SU-DHL-6 (cell line): ENCODE results near the gene SORCS2.

Experiments used
- H2AFZ ChIP-seq: fragments of 200-600 bp; sonication (generic); 2 replicates; pipeline ENCODE4 v1.6.1; 2014; ENCODE audit warnings: low read depth, mild to moderate bottlenecking, moderate library complexity, mixed read lengths, antibody characterized with exemption, low read length; ENCODE audit not compliant: severe bottlenecking
- H3F3A ChIP-seq: fragments of 200-600 bp; shearing (Covaris generic); 2 replicates; pipeline ENCODE4 v1.6.0; 2016; ENCODE audit warnings: antibody characterized with exemption, mild to moderate bottlenecking; ENCODE audit not compliant: insufficient read depth
- H3K27ac ChIP-seq: fragments of 200-600 bp; sonication (generic); 2 replicates; pipeline ENCODE4 v1.5.1; 2016; ENCODE audit warnings: low read depth, mild to moderate bottlenecking, low read length, moderate library complexity, mixed read lengths
- H3K27me3 ChIP-seq: fragments of 200-600 bp; sonication (generic), shearing (Covaris generic); 2 replicates; pipeline ENCODE4 v1.6.0; 2014; ENCODE audit warnings: mild to moderate bottlenecking, low read length
- H3K36me3 ChIP-seq: fragments of 200-600 bp; sonication (generic); 2 replicates; pipeline ENCODE4 v1.6.1; 2014; ENCODE audit warnings: mild to moderate bottlenecking, low read length, mixed read lengths
- H3K4me2 ChIP-seq: fragments of 300-600, 200-600 bp; shearing (Covaris generic), sonication (generic); 2 replicates; pipeline ENCODE4 v1.6.0; 2014; ENCODE audit warnings: low read length, low read depth, mild to moderate bottlenecking; ENCODE audit not compliant: poor library complexity, severe bottlenecking
- H3K4me3 ChIP-seq: fragments of 200-600 bp; sonication (generic); 2 replicates; pipeline ENCODE4 v1.5.1; 2014; ENCODE audit warnings: antibody characterized with exemption, low read length, mild to moderate bottlenecking, mixed read lengths; ENCODE audit not compliant: insufficient read depth, poor library complexity, severe bottlenecking
- H3K79me2 ChIP-seq: fragments of 200-600 bp; sonication (generic); 2 replicates; pipeline ENCODE4 v1.6.1; 2014; ENCODE audit warnings: mild to moderate bottlenecking, low read length, moderate library complexity; ENCODE audit not compliant: insufficient read depth
- H3K9ac ChIP-seq: fragments of 200-600 bp; sonication (generic); 2 replicates; pipeline ENCODE4 v1.7.0; 2014; ENCODE audit warnings: mild to moderate bottlenecking, low read length
- H3K9me2 ChIP-seq: fragments of 200-600 bp; sonication (generic); replicated peaks from 2 replicates; pipeline ENCODE4 v1.6.1; 2014; ENCODE audit warnings: low read length; ENCODE audit not compliant: insufficient read depth
- H3K9me3 ChIP-seq: fragments of 200-600 bp; sonication (generic); 2 replicates; pipeline ENCODE4 v1.6.1; 2014; ENCODE audit warnings: low read length, mixed read lengths; ENCODE audit not compliant: insufficient read depth
- H4K20me1 ChIP-seq: fragments of 200-600 bp; sonication (generic); 2 replicates; pipeline ENCODE4 v1.6.1; 2014; ENCODE audit warnings: low read depth, mild to moderate bottlenecking, antibody characterized with exemption, low read length, moderate library complexity, mixed read lengths
- EZH2phosphoT487 ChIP-seq: fragments of 200-600 bp; sonication (generic), shearing (Covaris generic); conservative IDR thresholded peaks from 2 replicates; pipeline ENCODE4 v1.6.1; 2018; ENCODE audit warnings: mild to moderate bottlenecking, antibody characterized with exemption, low read length, moderate library complexity, mixed read lengths
- TF ChIP-seq, protein P1 (sequence below): fragments of 200-600 bp; sonication (generic); IDR thresholded peaks from one replicate; pipeline ENCODE4 v1.5.1; 2017; ENCODE audit warnings: antibody characterized with exemption, mild to moderate bottlenecking, low read length, moderate library complexity; ENCODE audit not compliant: insufficient read depth, poor library complexity, severe bottlenecking

SORCS2 gene

GRCh38 chr4:7266525-7267292 is 74.4 kb downstream of the SORCS2 start:
- no peak overlapping the region for H2AFZ ChIP-seq
- no peaks in the 10 kb centered on the region for H3K9me3 ChIP-seq
- no peaks in the 10 kb centered on the region for H3K36me3 ChIP-seq
- no peak overlapping the region for H3K4me3 ChIP-seq
- no peak overlapping the region for H3K9ac ChIP-seq
- H3K4me2 ChIP-seq = no peak overlapping the region
- H3K79me2 ChIP-seq = no peaks in the 10 kb centered on the region
- H3K9me2 ChIP-seq = no peaks in the 10 kb centered on the region
- TF ChIP-seq EZH2phosphoT487 = no peak
- TF ChIP-seq, protein P1, sequence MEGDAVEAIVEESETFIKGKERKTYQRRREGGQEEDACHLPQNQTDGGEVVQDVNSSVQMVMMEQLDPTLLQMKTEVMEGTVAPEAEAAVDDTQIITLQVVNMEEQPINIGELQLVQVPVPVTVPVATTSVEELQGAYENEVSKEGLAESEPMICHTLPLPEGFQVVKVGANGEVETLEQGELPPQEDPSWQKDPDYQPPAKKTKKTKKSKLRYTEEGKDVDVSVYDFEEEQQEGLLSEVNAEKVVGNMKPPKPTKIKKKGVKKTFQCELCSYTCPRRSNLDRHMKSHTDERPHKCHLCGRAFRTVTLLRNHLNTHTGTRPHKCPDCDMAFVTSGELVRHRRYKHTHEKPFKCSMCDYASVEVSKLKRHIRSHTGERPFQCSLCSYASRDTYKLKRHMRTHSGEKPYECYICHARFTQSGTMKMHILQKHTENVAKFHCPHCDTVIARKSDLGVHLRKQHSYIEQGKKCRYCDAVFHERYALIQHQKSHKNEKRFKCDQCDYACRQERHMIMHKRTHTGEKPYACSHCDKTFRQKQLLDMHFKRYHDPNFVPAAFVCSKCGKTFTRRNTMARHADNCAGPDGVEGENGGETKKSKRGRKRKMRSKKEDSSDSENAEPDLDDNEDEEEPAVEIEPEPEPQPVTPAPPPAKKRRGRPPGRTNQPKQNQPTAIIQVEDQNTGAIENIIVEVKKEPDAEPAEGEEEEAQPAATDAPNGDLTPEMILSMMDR = no peak
- H3K27me3 ChIP-seq = no peaks in the 10 kb centered on the region
- no peaks in the 10 kb centered on the region for H3F3A ChIP-seq
- H3K27ac ChIP-seq = no peak overlapping the region
- H4K20me1 ChIP-seq = no peaks in the 10 kb centered on the region

DNA sequence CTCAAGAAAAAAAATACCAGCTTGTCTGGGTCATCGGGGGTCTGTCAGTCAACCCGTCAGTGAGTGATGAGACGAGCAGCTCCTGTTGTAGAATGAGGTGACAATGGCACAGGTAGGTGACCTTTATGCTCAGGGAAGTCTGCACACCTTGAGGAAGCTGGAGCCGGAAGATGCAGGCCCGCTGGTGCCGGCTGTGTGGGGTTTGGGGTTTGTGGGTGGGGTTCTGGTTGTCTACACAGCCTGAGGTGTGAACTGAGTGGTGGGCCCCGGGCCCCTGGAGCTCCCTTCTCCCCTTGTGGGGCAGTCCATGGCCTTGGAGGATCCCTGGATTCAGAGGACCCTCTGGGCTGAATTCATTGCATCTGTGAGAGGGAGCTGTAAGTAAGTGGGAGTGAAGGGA is 75.5 kb downstream of the SORCS2 start:
- Histone ChIP-seq H3K27me3 (no peaks in the 10 kb centered on the region), H2AFZ (no peak overlapping the region), H3K4me3 (no peak overlapping the region), H3K27ac (no peak overlapping the region), H3K9me3 (no peaks in the 10 kb centered on the region), H3K36me3 (no peaks in the 10 kb centered on the region), H3K9ac (no peak overlapping the region), H4K20me1 (no peaks in the 10 kb centered on the region), H3F3A (no peaks in the 10 kb centered on the region), H3K4me2 (no peak overlapping the region), H3K79me2 (no peaks in the 10 kb centered on the region), H3K9me2 (no peaks in the 10 kb centered on the region)
- TF ChIP-seq, protein P1 = no peak
- TF ChIP-seq EZH2phosphoT487 = no peak

DNA sequence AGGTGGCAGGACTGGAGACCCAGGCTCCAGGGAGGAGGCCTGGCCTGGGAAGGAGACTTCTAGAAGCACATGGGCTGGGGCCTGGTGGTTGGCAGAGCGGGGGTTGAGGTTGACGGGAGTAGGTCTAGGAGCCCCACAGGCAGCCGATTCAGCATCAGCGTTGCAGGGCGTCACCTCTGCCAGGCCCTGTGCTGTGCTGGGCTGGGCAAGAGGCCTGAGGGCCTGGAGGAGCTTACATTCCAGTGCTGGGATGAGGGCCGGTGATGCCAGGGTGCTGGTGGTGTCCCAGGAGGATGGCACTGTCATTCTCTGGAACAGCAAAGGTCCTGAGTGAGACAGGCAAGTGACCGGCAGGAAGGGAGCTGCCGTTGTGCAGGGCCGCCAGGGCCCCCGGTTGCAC is 76.6 kb downstream of the SORCS2 start:
- no peak for TF ChIP-seq EZH2phosphoT487
- TF ChIP-seq, protein P1 = no peak
- H3F3A ChIP-seq = no peaks in the 10 kb centered on the region
- no peaks in the 10 kb centered on the region for H3K36me3 ChIP-seq
- no peak overlapping the region for H3K27ac ChIP-seq
- H3K4me2 ChIP-seq = no peak overlapping the region
- H3K79me2 ChIP-seq = no peaks in the 10 kb centered on the region
- no peak overlapping the region for H2AFZ ChIP-seq
- no peaks in the 10 kb centered on the region for H3K9me3 ChIP-seq
- no peak overlapping the region for H3K9ac ChIP-seq
- no peak overlapping the region for H3K4me3 ChIP-seq
- H4K20me1 ChIP-seq = no peaks in the 10 kb centered on the region
- H3K27me3 ChIP-seq = no peaks in the 10 kb centered on the region
- no peaks in the 10 kb centered on the region for H3K9me2 ChIP-seq
